ENCODE data around the gene DHCR7.

- no peak for TF ChIP-seq CTCF (IDR thresholded peaks at IDR 0.05)
- no peak for TF ChIP-seq EP300 (IDR thresholded peaks at IDR 0.05)
These were observed 1.4 kb upstream of the DHCR7 start for GRCh38 chr11:71449596-71449995.

All from upper lobe of left lung (tissue), 4 donors.